ENCODE measurements around the gene TSHZ3. TPM values are rescaled to one million over a fixed set of nuclear protein-coding genes. Genes with fewer than 3 reads are reported as not detected.

TSHZ3 gene
- total RNA-seq, 6 donors from 2014 or later: 2.9 to 10.1 (median 6.3) TPM

DNA sequence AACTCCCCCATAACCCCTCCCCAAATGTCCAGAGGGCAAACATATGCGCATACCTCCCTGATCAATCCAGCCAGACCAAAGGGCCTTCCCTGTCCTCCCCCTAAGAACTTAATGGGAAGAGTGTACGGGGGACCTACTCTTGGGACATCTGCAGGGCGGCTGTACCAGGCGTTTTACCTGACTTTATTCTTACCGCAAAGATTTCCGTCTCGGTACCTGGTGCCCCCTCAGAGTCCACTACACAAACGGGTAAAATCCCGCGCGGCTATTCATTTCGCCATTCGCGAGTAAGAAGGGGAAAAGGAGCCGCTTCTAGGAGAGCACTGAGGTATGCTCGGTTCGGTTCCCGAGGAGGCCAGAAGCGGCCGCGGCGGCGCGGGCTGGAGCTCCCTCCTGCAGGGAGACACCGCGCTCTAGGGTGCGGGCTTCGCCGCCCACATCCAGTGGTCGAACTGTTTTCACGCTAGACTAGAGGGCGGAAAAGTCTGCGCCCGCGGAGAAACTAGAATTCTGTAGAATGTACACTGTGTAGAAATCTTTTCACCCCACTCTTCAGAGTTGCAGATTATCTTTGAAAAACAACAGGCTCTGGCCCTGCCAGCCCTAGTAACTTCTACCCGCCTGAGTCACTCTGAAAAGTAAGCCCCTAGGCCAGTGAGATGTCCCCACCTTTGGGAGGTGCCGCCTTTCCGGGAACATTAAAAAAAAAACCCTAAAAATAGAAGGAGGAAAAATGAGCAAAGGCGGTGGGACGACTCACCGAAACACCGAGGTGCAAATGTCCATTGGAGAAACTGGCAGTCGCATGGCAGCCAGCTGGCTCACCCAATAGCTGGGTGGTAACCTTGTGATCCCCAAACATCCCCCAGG, 3.8 kb upstream of the TSHZ3 start:
- no peak overlapping the region for H3K4me3 ChIP-seq
- 27 to 42% methylated on average over 30 to 43 of the region's 43 CpGs for WGBS, 2 donors
- no peak for TF ChIP-seq POLR2A (IDR thresholded peaks at IDR 0.05)
- no peak for TF ChIP-seq EP300 (IDR thresholded peaks at IDR 0.05)
- TF ChIP-seq, protein P1, sequence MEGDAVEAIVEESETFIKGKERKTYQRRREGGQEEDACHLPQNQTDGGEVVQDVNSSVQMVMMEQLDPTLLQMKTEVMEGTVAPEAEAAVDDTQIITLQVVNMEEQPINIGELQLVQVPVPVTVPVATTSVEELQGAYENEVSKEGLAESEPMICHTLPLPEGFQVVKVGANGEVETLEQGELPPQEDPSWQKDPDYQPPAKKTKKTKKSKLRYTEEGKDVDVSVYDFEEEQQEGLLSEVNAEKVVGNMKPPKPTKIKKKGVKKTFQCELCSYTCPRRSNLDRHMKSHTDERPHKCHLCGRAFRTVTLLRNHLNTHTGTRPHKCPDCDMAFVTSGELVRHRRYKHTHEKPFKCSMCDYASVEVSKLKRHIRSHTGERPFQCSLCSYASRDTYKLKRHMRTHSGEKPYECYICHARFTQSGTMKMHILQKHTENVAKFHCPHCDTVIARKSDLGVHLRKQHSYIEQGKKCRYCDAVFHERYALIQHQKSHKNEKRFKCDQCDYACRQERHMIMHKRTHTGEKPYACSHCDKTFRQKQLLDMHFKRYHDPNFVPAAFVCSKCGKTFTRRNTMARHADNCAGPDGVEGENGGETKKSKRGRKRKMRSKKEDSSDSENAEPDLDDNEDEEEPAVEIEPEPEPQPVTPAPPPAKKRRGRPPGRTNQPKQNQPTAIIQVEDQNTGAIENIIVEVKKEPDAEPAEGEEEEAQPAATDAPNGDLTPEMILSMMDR (IDR thresholded peaks at IDR 0.05): no peak
- TF ChIP-seq POLR2AphosphoS5 (IDR thresholded peaks at IDR 0.05): no peak
- peaks cover 16 to 46% (median 32%) of the 10 kb centered on the region in 4 donors for H3K4me1 ChIP-seq
- H3K27ac ChIP-seq: no peak overlapping the region
- peaks cover 0 to 65% (median 44%) of the 10 kb centered on the region in 4 donors for H3K27me3 ChIP-seq
- ATAC-seq (ENCODE audit: low FRiP score in 2 of 2): no peak
- no peaks in the 10 kb centered on the region for H3K36me3 ChIP-seq
- DNase-seq: peak in 1 of 2 donors; percentile 82
- no peaks in the 10 kb centered on the region for H3K9me3 ChIP-seq

DNA sequence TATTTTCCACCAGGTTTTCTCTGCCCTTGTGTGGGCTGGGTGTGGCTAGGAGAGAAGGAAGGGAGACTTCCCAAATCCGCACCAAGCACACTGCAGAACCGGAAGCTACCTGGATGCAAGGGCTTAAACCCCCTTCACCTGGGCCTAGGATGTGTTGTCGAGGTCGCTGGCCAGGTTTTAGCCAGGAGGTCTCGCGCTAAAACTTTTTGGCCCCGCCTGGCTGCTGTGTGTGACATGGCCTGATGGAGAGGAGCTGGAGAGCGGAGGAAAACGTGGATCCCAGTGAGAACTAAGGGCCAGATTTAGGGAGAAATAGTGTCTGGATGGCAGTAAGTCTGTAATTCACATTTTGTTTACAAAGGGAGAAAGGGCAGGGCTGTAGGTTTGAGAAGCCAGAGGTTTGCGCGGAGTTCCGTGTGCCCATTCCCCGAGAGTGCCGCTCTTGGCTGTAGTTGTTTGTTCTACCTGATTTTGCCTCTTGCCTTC, 3.1 kb upstream of the TSHZ3 start:
- Histone ChIP-seq H3K27me3 (peaks cover 0 to 62% (median 41%) of the 10 kb centered on the region in 4 donors), H3K4me3 (no peak overlapping the region), H3K4me1 (peaks cover 16 to 49% (median 35%) of the 10 kb centered on the region in 4 donors), H3K36me3 (no peaks in the 10 kb centered on the region), H3K9me3 (no peaks in the 10 kb centered on the region), H3K27ac (no peak overlapping the region)
- ATAC-seq (ENCODE audit: low FRiP score in 2 of 2) (no peak), DNase-seq (no peak)
- 34 to 47% methylated on average over 14 of the region's 14 CpGs for WGBS, 2 donors
- TF ChIP-seq, protein P1 (IDR thresholded peaks at IDR 0.05): no peak
- TF ChIP-seq POLR2AphosphoS5 (IDR thresholded peaks at IDR 0.05) (no peak), EP300 (IDR thresholded peaks at IDR 0.05) (no peak), POLR2A (IDR thresholded peaks at IDR 0.05) (no peak)

DNA sequence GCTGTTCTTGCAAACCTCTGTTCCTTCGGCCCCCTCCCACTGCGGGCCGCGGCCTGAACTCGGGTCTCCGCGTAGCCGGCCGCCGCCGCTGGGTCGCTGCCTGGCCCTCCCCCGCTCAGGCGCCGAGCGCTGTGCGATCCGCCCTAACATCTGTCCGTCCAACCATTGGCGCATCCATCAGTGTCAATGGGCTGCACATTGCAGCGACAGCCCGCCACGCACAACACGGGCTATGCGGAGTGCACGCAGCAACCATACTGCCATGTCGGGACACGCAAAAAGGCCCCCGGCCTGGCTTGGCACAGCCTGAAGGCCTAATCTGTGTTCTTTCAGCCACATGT, 2.6 kb upstream of the TSHZ3 start:
- Histone ChIP-seq H3K27ac (peak overlapping the region in 1 of 4 donors; percentile 67), H3K9me3 (no peaks in the 10 kb centered on the region), H3K36me3 (no peaks in the 10 kb centered on the region), H3K27me3 (peaks cover 0 to 57% (median 36%) of the 10 kb centered on the region in 4 donors), H3K4me1 (peaks cover 16 to 44% (median 33%) of the 10 kb centered on the region in 4 donors), H3K4me3 (peak overlapping the region; percentile 45 to 99 (median 90))
- ATAC-seq (ENCODE audit: low FRiP score in 2 of 2): no peak
- TF ChIP-seq EP300 (IDR thresholded peaks at IDR 0.05) (no peak), POLR2A (IDR thresholded peaks at IDR 0.05) (no peak), POLR2AphosphoS5 (IDR thresholded peaks at IDR 0.05) (no peak)
- TF ChIP-seq, protein P1 (IDR thresholded peaks at IDR 0.05): no peak
- peak in 1 of 2 donors; percentile 86 for DNase-seq
- WGBS, 2 donors: 10 to 12% methylated on average over 27 to 28 of the region's 29 CpGs

DNA sequence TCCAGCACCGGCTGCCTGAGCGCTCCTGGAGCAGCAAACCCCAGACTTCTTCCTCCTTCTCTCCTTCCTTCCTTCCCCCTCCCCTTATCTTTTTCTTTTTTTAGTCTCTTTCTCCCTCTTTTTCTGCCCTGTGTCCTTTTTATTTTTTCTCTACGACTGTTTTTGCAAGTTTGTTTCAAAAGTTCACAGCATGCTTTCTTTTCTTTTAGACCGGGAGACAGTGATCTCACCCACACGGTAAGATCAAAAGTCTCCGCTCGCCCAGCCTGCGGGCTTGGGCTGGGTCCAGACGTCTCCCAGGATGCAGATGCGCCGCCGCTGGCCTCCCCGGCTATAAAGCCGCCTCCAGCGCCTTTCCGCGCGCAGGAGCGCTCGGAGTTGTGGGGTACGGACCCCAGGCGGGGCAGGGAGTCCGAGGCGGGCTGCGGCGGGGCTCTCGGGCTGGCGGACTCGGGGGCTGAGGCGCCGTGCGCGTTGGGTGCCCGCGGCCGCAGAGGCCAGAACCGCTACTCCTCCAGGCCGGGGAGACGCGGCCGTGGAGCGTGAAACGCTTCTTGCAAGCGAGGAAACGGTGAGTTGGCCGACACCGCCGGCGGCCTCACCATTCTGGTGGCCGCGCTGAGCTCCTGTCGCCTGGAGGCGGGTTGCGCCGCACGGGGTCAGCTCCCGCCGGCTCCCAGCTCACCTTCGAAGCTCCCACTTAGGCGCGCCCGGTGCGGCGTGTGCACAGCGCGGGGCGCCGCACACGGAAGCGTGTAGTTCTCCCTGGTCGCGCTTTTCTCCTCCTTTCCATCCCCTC, 2.0 kb upstream of the TSHZ3 start:
- H3K27me3 ChIP-seq: peaks cover 0 to 54% (median 33%) of the 10 kb centered on the region in 4 donors
- DNase-seq: peak in 1 of 2 donors; percentile 88

More for the DNA sequence above, 2.0 kb upstream of the TSHZ3 start:
- Histone ChIP-seq H3K9me3 (no peaks in the 10 kb centered on the region), H3K36me3 (no peaks in the 10 kb centered on the region), H3K4me3 (peak overlapping the region; percentile 45 to 99 (median 90)), H3K27ac (peak overlapping the region; percentile 6 to 91 (median 73)), H3K4me1 (peaks cover 12 to 43% (median 32%) of the 10 kb centered on the region in 4 donors)
- ATAC-seq (ENCODE audit: low FRiP score in 2 of 2): peak in 1 of 2 donors; percentile 48
- WGBS, 2 donors: 1 to 4% methylated on average over 26 to 55 of the region's 72 CpGs
- no peak for TF ChIP-seq EP300 (IDR thresholded peaks at IDR 0.05)
- TF ChIP-seq, protein P1 (IDR thresholded peaks at IDR 0.05): no peak
